GM12875 (cell line): ENCODE results near the gene CHML.
"Not testable (repeated sequence)": the region's sequence is repeated elsewhere in the genome, so short reads cannot be mapped to it uniquely, and the experiment has no call there.

Experiments used
- H3K4me3 ChIP-seq: one replicate; pipeline ENCODE4 v1.5.1; 2011; ENCODE audit warnings: low read depth, low read length, control low read depth
- TF ChIP-seq, protein P1 (sequence below): IDR thresholded peaks from 2 replicates; pipeline ENCODE4 v1.5.1; 2011; ENCODE audit warnings: low read depth, mild to moderate bottlenecking, control low read depth, inconsistent platforms, low read length, moderate library complexity, borderline replicate concordance; ENCODE audit not compliant: insufficient read depth

CHML gene

DNA sequence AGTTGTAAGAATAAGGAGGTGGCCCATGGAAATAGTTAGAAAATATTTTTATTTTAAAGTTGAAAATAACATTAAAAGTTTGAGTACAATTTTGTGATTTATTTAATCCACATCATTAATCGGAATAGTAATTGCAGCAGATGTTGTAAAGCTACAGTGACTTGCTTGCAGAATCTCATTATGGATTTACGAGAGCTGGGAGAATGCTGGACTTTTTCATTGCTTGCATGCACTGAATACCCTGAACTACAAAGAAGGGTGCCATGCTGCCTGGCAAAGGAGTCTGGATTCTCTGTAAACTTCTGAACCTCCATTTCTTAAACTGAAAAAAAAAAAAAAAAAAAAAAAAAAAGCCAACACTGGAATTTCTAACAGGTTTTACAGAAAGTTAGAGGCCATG is 38.4 kb upstream of the CHML start:
- H3K4me3 ChIP-seq: no peak overlapping the region
- TF ChIP-seq, protein P1, sequence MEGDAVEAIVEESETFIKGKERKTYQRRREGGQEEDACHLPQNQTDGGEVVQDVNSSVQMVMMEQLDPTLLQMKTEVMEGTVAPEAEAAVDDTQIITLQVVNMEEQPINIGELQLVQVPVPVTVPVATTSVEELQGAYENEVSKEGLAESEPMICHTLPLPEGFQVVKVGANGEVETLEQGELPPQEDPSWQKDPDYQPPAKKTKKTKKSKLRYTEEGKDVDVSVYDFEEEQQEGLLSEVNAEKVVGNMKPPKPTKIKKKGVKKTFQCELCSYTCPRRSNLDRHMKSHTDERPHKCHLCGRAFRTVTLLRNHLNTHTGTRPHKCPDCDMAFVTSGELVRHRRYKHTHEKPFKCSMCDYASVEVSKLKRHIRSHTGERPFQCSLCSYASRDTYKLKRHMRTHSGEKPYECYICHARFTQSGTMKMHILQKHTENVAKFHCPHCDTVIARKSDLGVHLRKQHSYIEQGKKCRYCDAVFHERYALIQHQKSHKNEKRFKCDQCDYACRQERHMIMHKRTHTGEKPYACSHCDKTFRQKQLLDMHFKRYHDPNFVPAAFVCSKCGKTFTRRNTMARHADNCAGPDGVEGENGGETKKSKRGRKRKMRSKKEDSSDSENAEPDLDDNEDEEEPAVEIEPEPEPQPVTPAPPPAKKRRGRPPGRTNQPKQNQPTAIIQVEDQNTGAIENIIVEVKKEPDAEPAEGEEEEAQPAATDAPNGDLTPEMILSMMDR: no peak

DNA sequence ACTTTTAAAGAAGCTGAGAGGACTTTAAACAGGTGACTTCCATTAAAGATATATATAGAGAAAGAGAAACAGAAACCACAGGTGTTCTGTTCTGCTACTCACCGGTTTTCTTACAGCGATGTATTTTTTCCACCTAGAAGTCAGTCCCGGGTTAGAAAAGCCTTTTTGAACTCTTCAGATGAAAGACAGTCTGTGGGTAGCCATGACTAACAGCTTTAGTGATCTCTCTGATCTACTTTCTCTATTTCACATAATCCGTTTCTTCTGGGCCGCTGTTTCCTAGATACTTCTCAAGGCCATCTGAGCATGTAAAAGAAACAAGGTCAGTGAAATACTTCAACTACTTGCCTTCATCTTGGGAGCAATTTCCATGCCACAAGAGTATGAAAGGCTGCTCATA is 37.0 kb upstream of the CHML start:
- H3K4me3 ChIP-seq: no peak overlapping the region
- TF ChIP-seq, protein P1: no peak

DNA sequence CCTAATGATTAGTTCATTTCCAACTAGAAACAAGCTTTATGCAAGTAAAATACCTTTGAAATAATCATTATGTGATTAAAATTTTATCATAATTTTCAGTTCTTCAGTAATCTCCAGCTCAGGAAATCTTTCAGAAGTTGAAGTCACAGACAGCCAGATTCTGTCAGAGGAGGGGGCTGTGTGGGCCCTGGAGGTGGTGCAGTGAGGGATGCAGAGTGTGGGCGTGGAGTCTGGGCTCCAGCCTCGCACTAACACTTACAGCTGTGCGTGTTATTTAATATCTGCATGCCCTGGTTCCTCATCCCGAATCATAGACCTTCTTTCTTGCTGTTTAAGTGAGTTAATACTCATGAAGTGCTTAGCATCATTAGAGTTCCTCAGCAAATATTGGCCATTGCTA is 35.8 kb upstream of the CHML start:
- TF ChIP-seq, protein P1: no peak
- H3K4me3 ChIP-seq: no peak overlapping the region

DNA sequence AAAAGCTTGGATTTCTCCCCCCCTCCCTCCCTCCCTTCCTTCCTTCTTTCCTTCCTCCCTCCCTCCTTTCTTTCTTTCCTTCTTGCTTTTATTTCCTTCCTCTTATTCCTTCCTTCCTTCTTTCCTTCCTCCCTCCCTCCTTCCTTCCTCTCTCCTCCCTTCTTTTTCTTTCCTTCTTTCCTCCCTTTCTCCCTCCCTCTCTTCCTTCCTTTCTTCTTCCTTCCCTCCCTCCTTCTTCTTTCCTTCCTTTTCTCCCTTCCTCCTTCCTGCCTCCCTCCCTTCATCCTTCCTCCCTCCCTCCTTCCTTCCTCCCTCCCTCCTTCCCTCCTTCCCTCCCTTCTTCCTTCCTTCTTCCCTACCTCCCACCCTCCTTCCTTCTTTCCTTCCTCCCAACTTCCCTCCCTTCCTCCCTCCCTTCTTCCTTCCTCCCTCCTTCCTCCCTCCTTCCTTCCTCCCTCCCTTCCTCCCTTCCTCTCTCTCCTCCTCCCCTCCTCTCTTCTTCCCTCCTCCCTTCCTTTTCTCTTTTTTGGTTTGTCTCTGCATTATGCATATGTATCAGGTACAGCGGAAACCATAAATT is 34.7 kb upstream of the CHML start:
- no peak overlapping the region for H3K4me3 ChIP-seq
- TF ChIP-seq, protein P1: no peak

DNA sequence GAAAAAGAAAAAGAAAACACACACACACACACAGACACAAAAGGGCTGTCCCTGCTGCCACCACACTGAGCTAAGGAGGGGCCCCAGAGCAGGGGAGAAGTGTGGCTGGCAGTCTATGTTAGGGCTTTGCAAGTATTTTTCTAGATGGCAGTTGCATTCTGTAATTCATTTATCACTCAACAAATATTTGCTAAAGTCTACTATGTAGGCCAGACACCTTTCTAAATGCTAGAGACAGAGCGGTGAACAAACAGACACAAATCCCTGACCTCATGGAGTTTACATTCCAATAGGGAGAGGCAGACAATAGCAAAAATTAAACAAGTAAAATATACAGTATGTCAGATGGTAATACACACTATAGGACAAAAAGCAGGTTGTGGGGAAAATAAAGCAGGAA is 32.1 kb upstream of the CHML start:
- TF ChIP-seq, protein P1: no peak
- H3K4me3 ChIP-seq: no peak overlapping the region

DNA sequence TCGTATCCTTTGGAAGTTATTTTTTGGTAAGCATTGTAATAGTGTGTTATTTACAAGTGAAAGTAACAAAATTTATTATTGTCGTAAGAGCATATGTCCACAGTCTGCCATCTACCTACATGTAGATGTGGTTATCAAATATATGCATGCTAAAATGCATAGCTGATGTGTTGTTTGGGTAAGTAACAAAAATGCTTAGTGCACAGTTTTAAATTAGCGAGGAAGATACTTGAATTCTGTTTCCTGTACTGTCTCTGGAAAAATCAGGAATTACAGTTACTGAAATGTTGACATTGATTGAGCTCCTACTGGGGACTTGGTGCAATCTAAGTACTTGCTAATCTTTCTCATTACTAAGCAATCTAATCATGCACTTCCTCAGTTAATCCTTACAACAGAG is 26.2 kb upstream of the CHML start:
- no peak overlapping the region for H3K4me3 ChIP-seq

DNA sequence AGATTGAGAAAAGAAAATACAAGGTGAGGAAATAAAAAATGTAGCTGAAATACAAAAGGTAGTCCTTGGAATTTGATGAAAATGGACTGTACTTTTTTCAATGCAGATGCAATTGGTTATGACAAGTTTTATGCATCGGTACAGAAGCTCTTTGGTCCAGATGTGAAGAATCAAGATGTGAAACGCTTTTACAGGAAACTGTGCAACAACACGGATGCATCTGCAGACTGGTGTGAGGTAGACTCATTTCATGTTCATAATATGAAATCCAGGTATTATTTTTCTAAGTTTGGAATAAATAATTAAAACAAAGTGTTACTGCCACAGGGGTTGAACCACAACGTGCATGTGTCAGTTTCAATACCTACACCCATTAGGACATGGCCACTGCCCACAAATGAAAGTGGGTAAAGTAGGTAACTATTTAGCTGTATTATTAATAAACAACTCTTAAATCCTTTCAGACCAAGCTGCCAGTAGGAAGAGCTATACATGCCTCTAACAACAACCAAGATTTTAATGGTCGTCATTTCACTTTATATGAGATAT is 20.3 kb upstream of the CHML start:
- TF ChIP-seq, protein P1: no peak
- no peak overlapping the region for H3K4me3 ChIP-seq

More for the DNA sequence above, 26.2 kb upstream of the CHML start:
- TF ChIP-seq, protein P1: no peak

DNA sequence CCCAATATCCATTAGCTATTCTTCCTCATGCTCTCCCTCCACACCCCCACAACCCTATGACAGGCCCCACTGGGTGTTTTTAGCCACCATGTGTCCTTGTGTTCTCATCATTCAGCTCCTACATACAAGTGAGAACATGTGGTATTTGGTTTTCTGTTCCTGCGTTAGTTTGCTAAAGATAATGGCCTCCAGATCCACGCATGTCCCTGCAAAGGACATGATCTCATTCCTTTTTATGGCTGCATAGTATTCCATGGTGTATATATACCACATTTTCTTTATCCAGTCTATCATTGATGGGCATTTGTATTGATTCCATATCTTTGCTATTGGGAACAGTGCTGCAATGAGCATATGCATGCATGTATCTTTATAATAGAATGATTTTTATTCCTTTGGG is 18.8 kb upstream of the CHML start:
- H3K4me3 ChIP-seq: not testable (repeated sequence)
